ENCODE measurements around the gene BICDL2. TPM values are rescaled to one million over a fixed set of nuclear protein-coding genes. Genes with fewer than 3 reads are reported as not detected.

BICDL2 gene
- total RNA-seq, 1 donor from 2014 or later, result 0.05 TPM

DNA sequence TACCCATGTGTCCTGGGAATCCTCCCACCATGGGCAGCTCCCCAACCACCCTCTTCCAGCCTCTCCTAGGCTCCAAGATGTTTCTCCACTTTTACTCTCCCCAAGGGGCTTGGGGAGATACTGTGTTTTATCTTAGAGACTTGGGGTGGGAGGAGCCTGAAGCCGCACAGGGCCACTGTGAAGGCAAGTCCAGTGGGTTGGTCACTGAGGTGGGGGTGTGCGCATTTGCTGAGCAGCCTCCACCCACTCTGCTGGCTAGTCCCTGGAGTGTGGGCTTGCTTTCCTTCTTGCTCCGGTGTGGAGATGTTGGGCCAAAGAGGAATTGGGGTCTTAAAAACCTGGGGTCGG lies 28.1 kb downstream of the BICDL2 start:
- intact Hi-C loops (cut with micrococcal nuclease), result no loop called here
- H3K9me3 ChIP-seq (replicated peaks), result no peaks in the 10 kb centered on the region
- peaks cover 6% of the 10 kb centered on the region for H3K4me1 ChIP-seq
- DNase-seq, result no peak
- TF ChIP-seq, protein P1, sequence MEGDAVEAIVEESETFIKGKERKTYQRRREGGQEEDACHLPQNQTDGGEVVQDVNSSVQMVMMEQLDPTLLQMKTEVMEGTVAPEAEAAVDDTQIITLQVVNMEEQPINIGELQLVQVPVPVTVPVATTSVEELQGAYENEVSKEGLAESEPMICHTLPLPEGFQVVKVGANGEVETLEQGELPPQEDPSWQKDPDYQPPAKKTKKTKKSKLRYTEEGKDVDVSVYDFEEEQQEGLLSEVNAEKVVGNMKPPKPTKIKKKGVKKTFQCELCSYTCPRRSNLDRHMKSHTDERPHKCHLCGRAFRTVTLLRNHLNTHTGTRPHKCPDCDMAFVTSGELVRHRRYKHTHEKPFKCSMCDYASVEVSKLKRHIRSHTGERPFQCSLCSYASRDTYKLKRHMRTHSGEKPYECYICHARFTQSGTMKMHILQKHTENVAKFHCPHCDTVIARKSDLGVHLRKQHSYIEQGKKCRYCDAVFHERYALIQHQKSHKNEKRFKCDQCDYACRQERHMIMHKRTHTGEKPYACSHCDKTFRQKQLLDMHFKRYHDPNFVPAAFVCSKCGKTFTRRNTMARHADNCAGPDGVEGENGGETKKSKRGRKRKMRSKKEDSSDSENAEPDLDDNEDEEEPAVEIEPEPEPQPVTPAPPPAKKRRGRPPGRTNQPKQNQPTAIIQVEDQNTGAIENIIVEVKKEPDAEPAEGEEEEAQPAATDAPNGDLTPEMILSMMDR (IDR thresholded peaks at IDR 0.05; ENCODE audit: borderline replicate concordance), result no peak
- no peak overlapping the region for H3K27ac ChIP-seq (replicated peaks)
- H3K36me3 ChIP-seq, result no peaks in the 10 kb centered on the region
- peaks cover 91% of the 10 kb centered on the region for H3K27me3 ChIP-seq (ENCODE audit: low read depth)
- no peak overlapping the region for H3K4me3 ChIP-seq

DNA sequence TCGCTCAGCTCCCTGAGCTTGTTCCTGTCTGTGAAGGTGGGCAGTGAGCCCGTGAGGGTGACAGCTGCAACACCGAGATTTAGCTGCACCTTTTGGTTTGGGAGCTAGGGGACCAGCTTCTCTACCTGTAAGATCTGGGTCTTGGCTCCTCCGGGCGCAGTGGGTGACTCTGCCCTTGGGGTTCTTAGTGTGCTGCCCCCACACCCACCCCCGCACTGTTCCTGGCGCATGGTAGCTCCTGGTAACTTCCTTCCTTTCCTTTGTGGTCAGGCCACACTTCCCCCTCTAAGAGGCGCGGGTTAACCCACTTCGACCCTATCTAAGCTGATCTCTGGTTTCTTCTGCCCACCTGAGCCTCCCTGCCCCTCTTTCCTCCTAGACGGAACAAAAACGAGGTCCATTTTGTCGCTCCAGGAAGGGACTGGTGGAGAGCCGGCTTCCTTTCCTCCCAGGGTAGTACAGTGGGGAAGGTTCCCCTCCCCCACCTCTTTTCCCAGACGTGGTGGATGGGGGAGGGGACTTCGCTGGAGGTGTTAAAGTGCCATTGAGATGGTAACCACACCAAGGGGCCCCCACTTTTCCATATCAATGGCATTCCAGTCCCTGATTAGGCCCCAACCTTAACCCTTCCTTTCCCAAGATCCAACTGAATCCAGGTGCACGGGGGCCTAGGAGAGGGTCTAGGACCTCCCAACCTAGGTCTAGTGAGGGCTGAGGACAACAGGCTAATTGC lies 28.6 kb downstream of the BICDL2 start:
- DNase-seq, result peak; percentile 43
- no peaks in the 10 kb centered on the region for H3K36me3 ChIP-seq
- no peaks in the 10 kb centered on the region for H3K9me3 ChIP-seq (replicated peaks)
- peaks cover 91% of the 10 kb centered on the region for H3K27me3 ChIP-seq (ENCODE audit: low read depth)
- TF ChIP-seq, protein P1 (IDR thresholded peaks at IDR 0.05; ENCODE audit: borderline replicate concordance), result no peak
- peaks cover 10% of the 10 kb centered on the region for H3K4me1 ChIP-seq
- intact Hi-C loops (cut with micrococcal nuclease), result no loop called here
- H3K4me3 ChIP-seq, result no peak overlapping the region
- H3K27ac ChIP-seq (replicated peaks), result no peak overlapping the region

DNA sequence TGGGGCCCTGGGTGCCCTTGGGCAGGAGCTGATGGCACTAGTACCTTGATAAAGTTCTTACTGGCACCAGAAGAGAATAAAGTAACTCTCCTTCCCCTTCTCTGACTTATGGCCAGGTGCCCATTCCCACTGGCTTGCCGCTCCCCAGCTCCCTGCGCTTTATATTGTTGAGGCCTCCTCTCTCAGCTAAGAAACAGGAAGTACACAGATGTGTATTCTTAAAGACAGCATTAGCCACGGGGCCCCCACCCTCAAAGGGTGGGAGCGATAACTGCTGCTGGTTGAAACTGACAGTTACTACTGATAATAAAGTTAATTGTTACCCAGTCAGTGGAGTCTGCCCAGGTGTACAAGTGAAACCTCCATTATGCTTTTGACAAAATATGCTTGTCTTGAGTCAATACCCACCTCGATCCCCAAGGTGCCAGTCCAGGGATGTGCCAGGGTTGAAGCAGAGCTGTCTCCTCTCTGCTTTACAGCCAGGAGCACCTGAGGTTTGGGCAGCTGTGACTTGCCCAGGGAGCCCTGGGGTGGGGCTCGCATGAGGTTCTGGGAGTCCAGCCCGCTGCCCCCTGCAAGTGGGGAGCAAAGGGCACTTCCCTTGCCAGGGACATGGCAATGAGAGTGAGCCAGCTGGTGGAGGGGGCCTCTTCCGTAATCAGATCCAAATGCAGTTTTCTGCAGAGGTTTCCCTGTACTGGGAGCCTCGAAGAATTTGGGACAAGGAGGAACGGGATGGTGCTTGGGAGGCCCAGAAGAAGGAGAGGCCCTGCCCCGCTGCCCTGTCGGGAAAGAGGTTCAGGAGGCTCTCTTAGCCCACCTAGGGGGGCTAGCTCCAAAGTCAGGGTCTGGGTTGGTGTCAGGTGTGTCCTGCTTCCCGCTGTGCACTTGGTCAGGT lies 29.4 kb downstream of the BICDL2 start:
- no peak overlapping the region for H3K4me3 ChIP-seq
- no peak for DNase-seq
- intact Hi-C loops (cut with micrococcal nuclease), result no loop called here
- H3K9me3 ChIP-seq (replicated peaks), result no peaks in the 10 kb centered on the region
- H3K4me1 ChIP-seq, result peaks cover 10% of the 10 kb centered on the region
- TF ChIP-seq, protein P1 (IDR thresholded peaks at IDR 0.05; ENCODE audit: borderline replicate concordance), result no peak
- no peak overlapping the region for H3K27ac ChIP-seq (replicated peaks)
- H3K36me3 ChIP-seq, result no peaks in the 10 kb centered on the region
- H3K27me3 ChIP-seq (ENCODE audit: low read depth), result peaks cover 86% of the 10 kb centered on the region

DNA sequence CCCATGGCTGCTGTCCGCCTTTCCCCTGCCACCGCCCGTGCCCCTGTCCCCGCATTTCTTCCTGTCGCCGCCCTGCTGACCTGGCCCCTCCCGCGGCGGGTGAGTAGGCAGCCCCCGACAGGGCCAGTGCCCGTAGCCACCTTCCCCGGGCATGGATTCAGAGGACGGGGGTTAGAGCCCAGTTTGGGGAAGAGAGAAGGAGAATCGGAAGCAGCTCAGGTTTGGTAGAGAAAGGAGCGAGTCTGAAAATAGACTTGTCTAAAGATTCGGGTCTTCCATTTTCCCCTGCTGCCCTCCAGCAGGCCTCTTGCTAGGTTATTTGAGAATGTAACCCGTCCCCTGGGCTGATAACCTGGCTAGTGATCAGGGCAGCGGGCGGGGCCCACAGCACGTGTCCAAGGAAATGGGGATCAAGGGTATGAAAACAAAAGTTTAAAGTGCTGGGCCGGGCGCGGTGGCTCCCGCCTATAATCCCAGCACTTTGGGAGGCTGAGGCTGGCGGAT lies 31.9 kb downstream of the BICDL2 start:
- intact Hi-C loops (cut with micrococcal nuclease), result no loop called here
- TF ChIP-seq, protein P1 (IDR thresholded peaks at IDR 0.05; ENCODE audit: borderline replicate concordance), result no peak
- H3K27ac ChIP-seq (replicated peaks), result peak overlapping the region; percentile 46
- no peaks in the 10 kb centered on the region for H3K9me3 ChIP-seq (replicated peaks)
- DNase-seq, result no peak
- H3K27me3 ChIP-seq (ENCODE audit: low read depth), result peaks cover 82% of the 10 kb centered on the region
- H3K36me3 ChIP-seq, result no peaks in the 10 kb centered on the region
- peaks cover 10% of the 10 kb centered on the region for H3K4me1 ChIP-seq
- peak overlapping the region; percentile 60 for H3K4me3 ChIP-seq

DNA sequence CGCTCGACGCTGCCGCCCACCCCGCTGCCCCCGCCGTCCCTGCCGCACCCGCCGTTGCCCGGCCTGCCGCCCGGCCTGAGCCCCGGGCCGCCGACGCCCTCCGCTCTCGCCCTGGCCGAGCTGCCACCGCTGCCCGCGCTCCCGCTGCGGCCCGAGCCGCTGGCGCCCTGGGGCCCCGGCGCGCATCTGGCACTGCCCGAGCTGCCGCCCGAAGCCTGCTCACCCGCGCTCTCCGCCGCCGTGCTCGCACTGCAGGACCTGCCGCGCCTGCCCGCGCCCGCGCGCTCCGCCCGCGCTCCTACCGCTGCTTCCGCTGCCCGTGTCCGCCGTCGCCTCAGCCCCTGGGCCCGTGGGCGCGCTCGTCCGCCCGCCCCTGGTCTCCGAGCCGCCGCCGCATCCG lies 32.4 kb downstream of the BICDL2 start:
- no peak for DNase-seq
- no peaks in the 10 kb centered on the region for H3K9me3 ChIP-seq (replicated peaks)
- peak overlapping the region; percentile 60 for H3K4me3 ChIP-seq
- H3K27me3 ChIP-seq (ENCODE audit: low read depth), result peaks cover 77% of the 10 kb centered on the region
- no peaks in the 10 kb centered on the region for H3K36me3 ChIP-seq
- H3K27ac ChIP-seq (replicated peaks), result peak overlapping the region; percentile 30
- intact Hi-C loops (cut with micrococcal nuclease), result no loop called here
- peaks cover 10% of the 10 kb centered on the region for H3K4me1 ChIP-seq
- TF ChIP-seq, protein P1 (IDR thresholded peaks at IDR 0.05; ENCODE audit: borderline replicate concordance), result no peak
